Measurements from ENCODE around the gene MPZ.
"Not testable (repeated sequence)": the region's sequence is repeated elsewhere in the genome, so short reads cannot be mapped to it uniquely, and the experiment has no call there.

The MPZ gene

GRCh38 chr1:161309868-161310267 lies at the start of gene MPZ:
Gene MPZ (minus strand): TSS chr1:161309968. CDS start chr1:161309905, 63 bp downstream.
- no peak within 1 kb of the TSS for H3K27ac ChIP-seq (ENCODE audit: low read length)
- H3K9me3 ChIP-seq (ENCODE audit: insufficient read depth, low read depth, low read length): no peaks in the 10 kb centered on the region
- H3K27me3 ChIP-seq (ENCODE audit: insufficient read depth, low read length): no peaks in the 10 kb centered on the region
- H3K9ac ChIP-seq (ENCODE audit: low read depth, low read length): no peak within 1 kb of the TSS
- H3K36me3 ChIP-seq (ENCODE audit: insufficient read depth, low read depth, low read length): no peaks in the 10 kb centered on the region
- peaks cover 13% of the 10 kb centered on the region for H3K4me1 ChIP-seq (ENCODE audit: insufficient read depth, low read length)
- no peak within 1 kb of the TSS for H3K4me3 ChIP-seq (ENCODE audit: low read length)

- H3K27ac ChIP-seq (ENCODE audit: low read length): no peak overlapping the region
- H3K9me3 ChIP-seq (ENCODE audit: insufficient read depth, low read depth, low read length): no peaks in the 10 kb centered on the region
- H3K4me3 ChIP-seq (ENCODE audit: low read length): no peak overlapping the region
- H3K27me3 ChIP-seq (ENCODE audit: insufficient read depth, low read length): no peaks in the 10 kb centered on the region
- H3K9ac ChIP-seq (ENCODE audit: low read depth, low read length): no peak overlapping the region
- H3K36me3 ChIP-seq (ENCODE audit: insufficient read depth, low read depth, low read length): peaks cover 12% of the 10 kb centered on the region; the same call in 1 of the 2 replicates
- H3K4me1 ChIP-seq (ENCODE audit: insufficient read depth, low read length): no peaks in the 10 kb centered on the region
Measured at GRCh38 chr1:161359291-161359690, 49.5 kb upstream of the MPZ start.

- 0 out of 2 replicates have a peak, but pooled peaks cover 3% of the 10 kb centered on the region for H3K36me3 ChIP-seq (ENCODE audit: insufficient read depth, low read depth, low read length)
- H3K4me3 ChIP-seq (ENCODE audit: low read length): no peak overlapping the region
- H3K4me1 ChIP-seq (ENCODE audit: insufficient read depth, low read length): no peaks in the 10 kb centered on the region
- H3K27me3 ChIP-seq (ENCODE audit: insufficient read depth, low read length): no peaks in the 10 kb centered on the region
- H3K27ac ChIP-seq (ENCODE audit: low read length): no peak overlapping the region
- H3K9ac ChIP-seq (ENCODE audit: low read depth, low read length): no peak overlapping the region
- no peaks in the 10 kb centered on the region for H3K9me3 ChIP-seq (ENCODE audit: insufficient read depth, low read depth, low read length)
Measured at GRCh38 chr1:161357073-161357472, 47.3 kb upstream of the MPZ start.

- Histone ChIP-seq H3K36me3 (ENCODE audit: insufficient read depth, low read depth, low read length) (peaks cover 9% of the 10 kb centered on the region; the same call in 1 of the 2 replicates), H3K27ac (ENCODE audit: low read length) (no peak overlapping the region), H3K4me3 (ENCODE audit: low read length) (no peak overlapping the region), H3K4me1 (ENCODE audit: insufficient read depth, low read length) (no peaks in the 10 kb centered on the region), H3K9me3 (ENCODE audit: insufficient read depth, low read depth, low read length) (no peaks in the 10 kb centered on the region), H3K27me3 (ENCODE audit: insufficient read depth, low read length) (no peaks in the 10 kb centered on the region), H3K9ac (ENCODE audit: low read depth, low read length) (no peak overlapping the region)
Measured at GRCh38 chr1:161351482-161351881, 41.7 kb upstream of the MPZ start.

GRCh38 chr1:161350671-161351070 lies 40.9 kb upstream of the MPZ start:
- Histone ChIP-seq H3K27ac (ENCODE audit: low read length) (no peak overlapping the region), H3K9ac (ENCODE audit: low read depth, low read length) (no peak overlapping the region), H3K9me3 (ENCODE audit: insufficient read depth, low read depth, low read length) (no peaks in the 10 kb centered on the region), H3K4me1 (ENCODE audit: insufficient read depth, low read length) (no peaks in the 10 kb centered on the region), H3K4me3 (ENCODE audit: low read length) (no peak overlapping the region), H3K27me3 (ENCODE audit: insufficient read depth, low read length) (no peaks in the 10 kb centered on the region), H3K36me3 (ENCODE audit: insufficient read depth, low read depth, low read length) (peaks cover 15% of the 10 kb centered on the region)

GRCh38 chr1:161342821-161343220 lies 33.1 kb upstream of the MPZ start:
- peaks cover 63% of the 10 kb centered on the region for H3K36me3 ChIP-seq (ENCODE audit: insufficient read depth, low read depth, low read length)
- no peaks in the 10 kb centered on the region for H3K4me1 ChIP-seq (ENCODE audit: insufficient read depth, low read length)
- no peaks in the 10 kb centered on the region for H3K27me3 ChIP-seq (ENCODE audit: insufficient read depth, low read length)
- H3K4me3 ChIP-seq (ENCODE audit: low read length): no peak overlapping the region
- H3K9ac ChIP-seq (ENCODE audit: low read depth, low read length): no peak overlapping the region
- no peaks in the 10 kb centered on the region for H3K9me3 ChIP-seq (ENCODE audit: insufficient read depth, low read depth, low read length)
- H3K27ac ChIP-seq (ENCODE audit: low read length): no peak overlapping the region

- no peak overlapping the region for H3K4me3 ChIP-seq (ENCODE audit: low read length)
- peaks cover 68% of the 10 kb centered on the region for H3K36me3 ChIP-seq (ENCODE audit: insufficient read depth, low read depth, low read length)
- no peaks in the 10 kb centered on the region for H3K9me3 ChIP-seq (ENCODE audit: insufficient read depth, low read depth, low read length)
- no peak overlapping the region for H3K27ac ChIP-seq (ENCODE audit: low read length)
- H3K27me3 ChIP-seq (ENCODE audit: insufficient read depth, low read length): no peaks in the 10 kb centered on the region
- H3K4me1 ChIP-seq (ENCODE audit: insufficient read depth, low read length): no peaks in the 10 kb centered on the region
- no peak overlapping the region for H3K9ac ChIP-seq (ENCODE audit: low read depth, low read length)
Measured at GRCh38 chr1:161342177-161342576, 32.4 kb upstream of the MPZ start.

- Histone ChIP-seq H3K9ac (ENCODE audit: low read depth, low read length) (no peak overlapping the region), H3K27ac (ENCODE audit: low read length) (no peak overlapping the region), H3K4me3 (ENCODE audit: low read length) (no peak overlapping the region), H3K4me1 (ENCODE audit: insufficient read depth, low read length) (no peaks in the 10 kb centered on the region), H3K36me3 (ENCODE audit: insufficient read depth, low read depth, low read length) (peaks cover 73% of the 10 kb centered on the region), H3K27me3 (ENCODE audit: insufficient read depth, low read length) (no peaks in the 10 kb centered on the region), H3K9me3 (ENCODE audit: insufficient read depth, low read depth, low read length) (no peaks in the 10 kb centered on the region)
Measured at GRCh38 chr1:161335796-161336195, 26.0 kb upstream of the MPZ start.

GRCh38 chr1:161333166-161333565 lies 23.4 kb upstream of the MPZ start:
- Histone ChIP-seq H3K4me1 (ENCODE audit: insufficient read depth, low read length) (no peaks in the 10 kb centered on the region), H3K9ac (ENCODE audit: low read depth, low read length) (no peak overlapping the region), H3K9me3 (ENCODE audit: insufficient read depth, low read depth, low read length) (no peaks in the 10 kb centered on the region), H3K4me3 (ENCODE audit: low read length) (no peak overlapping the region), H3K36me3 (ENCODE audit: insufficient read depth, low read depth, low read length) (peaks cover 86% of the 10 kb centered on the region), H3K27ac (ENCODE audit: low read length) (no peak overlapping the region), H3K27me3 (ENCODE audit: insufficient read depth, low read length) (no peaks in the 10 kb centered on the region)

GRCh38 chr1:161330346-161330745 lies 20.6 kb upstream of the MPZ start:
- Histone ChIP-seq H3K36me3 (ENCODE audit: insufficient read depth, low read depth, low read length) (peaks cover 84% of the 10 kb centered on the region), H3K4me3 (ENCODE audit: low read length) (no peak overlapping the region), H3K4me1 (ENCODE audit: insufficient read depth, low read length) (no peaks in the 10 kb centered on the region), H3K9ac (ENCODE audit: low read depth, low read length) (no peak overlapping the region), H3K27ac (ENCODE audit: low read length) (no peak overlapping the region), H3K9me3 (ENCODE audit: insufficient read depth, low read depth, low read length) (no peaks in the 10 kb centered on the region), H3K27me3 (ENCODE audit: insufficient read depth, low read length) (no peaks in the 10 kb centered on the region)

GRCh38 chr1:161324020-161324419 lies 14.3 kb upstream of the MPZ start:
- Histone ChIP-seq H3K4me3 (ENCODE audit: low read length) (no peak overlapping the region), H3K9ac (ENCODE audit: low read depth, low read length) (no peak overlapping the region), H3K4me1 (ENCODE audit: insufficient read depth, low read length) (no peaks in the 10 kb centered on the region), H3K36me3 (ENCODE audit: insufficient read depth, low read depth, low read length) (peaks cover 46% of the 10 kb centered on the region), H3K27me3 (ENCODE audit: insufficient read depth, low read length) (no peaks in the 10 kb centered on the region), H3K9me3 (ENCODE audit: insufficient read depth, low read depth, low read length) (no peaks in the 10 kb centered on the region), H3K27ac (ENCODE audit: low read length) (no peak overlapping the region)

GRCh38 chr1:161315841-161316674 lies 6.3 kb upstream of the MPZ start:
- H3K36me3 ChIP-seq (ENCODE audit: insufficient read depth, low read depth, low read length); H3K27me3 ChIP-seq (ENCODE audit: insufficient read depth, low read length); H3K9ac ChIP-seq (ENCODE audit: low read depth, low read length); H3K27ac ChIP-seq (ENCODE audit: low read length); H3K9me3 ChIP-seq (ENCODE audit: insufficient read depth, low read depth, low read length): not testable (repeated sequence)
- H3K4me3 ChIP-seq (ENCODE audit: low read length): peak overlapping the region; percentile 33; the same call in 1 of the 2 replicates
- H3K4me1 ChIP-seq (ENCODE audit: insufficient read depth, low read length): peaks cover 13% of the 10 kb centered on the region
